Uterus (tissue), 4 donors: ENCODE measurements around the gene OTUB2. TPM values are rescaled to one million over a fixed set of nuclear protein-coding genes. Genes with fewer than 3 reads are reported as not detected.

Experiments
- DNase-seq, 2 donors: peaks; one replicate each; pipeline ENCODE4 v3.0.0-alpha.2; 2019 to 2020
- H3K27ac ChIP-seq, 2 donors: fragments of 200-600 bp; sonication (generic); 1 replicate in 1 of 2; 2 replicates in 1 of 2; pipeline ENCODE4 v1.5.1; 2016 to 2018
- H3K27me3 ChIP-seq, 2 donors: fragments of 200-600 bp; sonication (generic); one replicate each; pipeline ENCODE4 v1.5.1; 2018 to 2019; ENCODE audit warnings: control low read depth in 1 of 2
- H3K36me3 ChIP-seq, 2 donors: fragments of 200-600 bp; sonication (generic); one replicate each; pipeline ENCODE4 v1.5.1; 2019; ENCODE audit warnings: control low read depth in 1 of 2
- H3K4me1 ChIP-seq, 2 donors: fragments of 200-600 bp; sonication (generic); one replicate each; pipeline ENCODE4 v1.5.1; 2018 to 2019; ENCODE audit warnings: control low read depth in 1 of 2
- H3K4me3 ChIP-seq, 2 donors: fragments of 200-600 bp; sonication (generic); 1 replicate in 1 of 2; 2 replicates in 1 of 2; pipeline ENCODE4 v1.5.1; 2018 to 2019; ENCODE audit warnings: mild to moderate bottlenecking in 1 of 2
- H3K9me3 ChIP-seq, 2 donors: fragments of 200-600 bp; sonication (generic); one replicate each; pipeline ENCODE4 v1.5.1; 2019; ENCODE audit warnings: control low read depth in 1 of 2
- POLR2A ChIP-seq, 2 donors: fragments of 450-650 bp; IDR thresholded peaks; one replicate each; pipeline ENCODE4 v1.6.1; 2016; ENCODE audit warnings: antibody characterized with exemption in 2 of 2, mild to moderate bottlenecking in 1 of 2, moderate library complexity in 1 of 2
- intact Hi-C: fragments of 100-400 bp; cut with DNase I; formaldehyde crosslinking; loops from one replicate; pipeline ENCODE4 v1.15.1; 2023; ENCODE audit warnings: low total_unique reads
- total RNA-seq, 4 donors: library from RNA; depleted of rRNA in 3 of 4; stranded (reverse); fragments of >200 nt in 3 of 4; gene quantifications; one replicate each; pipeline versions ENCODE4 v1.1.0 to v1.2.4, GENCODE V29; 2014 to 2023
- TF ChIP-seq, protein P1 (sequence below), 4 experiments: fragments of 200-600 bp in 2 of 4; fragments of 450-650 bp in 2 of 4; sonication (generic) in 2 of 4; IDR thresholded peaks; one replicate each; pipeline ENCODE4 v1.5.1; 2016 to 2019; ENCODE audit warnings: antibody characterized with exemption in 4 of 4, mild to moderate bottlenecking in 2 of 4, moderate library complexity in 1 of 4
- donor health status: DM: yes; HTN: yes; CAD: no.

Gene OTUB2
- total RNA-seq, 4 donors from 2014 or later, result 0.37 to 3.8 TPM; not detected in 2

DNA sequence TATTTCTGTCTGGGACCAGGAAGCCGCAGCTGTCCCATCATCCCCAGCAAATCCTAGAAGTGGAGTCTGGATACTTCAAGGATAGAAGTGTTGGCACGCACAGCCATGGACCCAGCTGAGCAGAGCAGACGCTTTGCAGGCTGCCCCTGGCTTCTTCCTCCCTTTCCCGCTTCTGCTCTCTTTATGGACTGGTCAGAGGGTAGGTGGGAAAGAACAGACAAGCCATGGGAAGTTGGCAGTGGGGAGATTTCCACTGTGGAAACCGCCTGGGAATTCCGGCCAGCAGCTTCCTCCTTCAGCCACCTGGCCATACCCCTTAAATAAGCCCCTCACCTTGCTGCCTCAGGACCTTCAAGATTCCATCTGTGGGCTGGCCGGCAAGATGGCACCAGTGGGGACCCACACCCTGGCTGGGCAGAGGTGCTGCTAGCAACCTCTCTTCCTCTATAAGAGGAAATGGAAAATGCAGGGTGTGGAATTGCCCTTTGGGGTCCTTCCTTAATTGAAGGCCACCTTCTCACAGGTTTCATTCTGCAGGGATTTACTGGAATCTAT is 20.6 kb downstream of the OTUB2 start:
- no peak for TF ChIP-seq POLR2A (IDR thresholded peaks at IDR 0.05)
- TF ChIP-seq, protein P1, sequence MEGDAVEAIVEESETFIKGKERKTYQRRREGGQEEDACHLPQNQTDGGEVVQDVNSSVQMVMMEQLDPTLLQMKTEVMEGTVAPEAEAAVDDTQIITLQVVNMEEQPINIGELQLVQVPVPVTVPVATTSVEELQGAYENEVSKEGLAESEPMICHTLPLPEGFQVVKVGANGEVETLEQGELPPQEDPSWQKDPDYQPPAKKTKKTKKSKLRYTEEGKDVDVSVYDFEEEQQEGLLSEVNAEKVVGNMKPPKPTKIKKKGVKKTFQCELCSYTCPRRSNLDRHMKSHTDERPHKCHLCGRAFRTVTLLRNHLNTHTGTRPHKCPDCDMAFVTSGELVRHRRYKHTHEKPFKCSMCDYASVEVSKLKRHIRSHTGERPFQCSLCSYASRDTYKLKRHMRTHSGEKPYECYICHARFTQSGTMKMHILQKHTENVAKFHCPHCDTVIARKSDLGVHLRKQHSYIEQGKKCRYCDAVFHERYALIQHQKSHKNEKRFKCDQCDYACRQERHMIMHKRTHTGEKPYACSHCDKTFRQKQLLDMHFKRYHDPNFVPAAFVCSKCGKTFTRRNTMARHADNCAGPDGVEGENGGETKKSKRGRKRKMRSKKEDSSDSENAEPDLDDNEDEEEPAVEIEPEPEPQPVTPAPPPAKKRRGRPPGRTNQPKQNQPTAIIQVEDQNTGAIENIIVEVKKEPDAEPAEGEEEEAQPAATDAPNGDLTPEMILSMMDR (IDR thresholded peaks at IDR 0.05), result no peak
- H3K4me1 ChIP-seq, result no peaks in the 10 kb centered on the region
- no peak overlapping the region for H3K4me3 ChIP-seq
- no peak overlapping the region for H3K27ac ChIP-seq
- no peaks in the 10 kb centered on the region for H3K9me3 ChIP-seq
- H3K36me3 ChIP-seq, result no peaks in the 10 kb centered on the region
- no peaks in the 10 kb centered on the region for H3K27me3 ChIP-seq
- intact Hi-C loops, result no loop called here
- peak in 1 of 2 donors; percentile 6 for DNase-seq

- H3K4me3 ChIP-seq, result no peak overlapping the region
- H3K36me3 ChIP-seq, result no peaks in the 10 kb centered on the region
- H3K27me3 ChIP-seq, result no peaks in the 10 kb centered on the region
- DNase-seq, result peak in 1 of 2 donors; percentile 5
- no peaks in the 10 kb centered on the region for H3K4me1 ChIP-seq
- no peak overlapping the region for H3K27ac ChIP-seq
- intact Hi-C loops, result no loop called here
- TF ChIP-seq POLR2A (IDR thresholded peaks at IDR 0.05), result no peak
- TF ChIP-seq, protein P1 (IDR thresholded peaks at IDR 0.05), result no peak
- H3K9me3 ChIP-seq, result no peaks in the 10 kb centered on the region
Observed at GRCh38 chr14:94047581-94047980, 21.4 kb downstream of the OTUB2 start.

GRCh38 chr14:94048691-94049624 is 22.8 kb downstream of the OTUB2 start:
- H3K9me3 ChIP-seq, result no peaks in the 10 kb centered on the region
- H3K4me3 ChIP-seq, result no peak overlapping the region
- no peak overlapping the region for H3K27ac ChIP-seq
- H3K4me1 ChIP-seq, result no peaks in the 10 kb centered on the region
- H3K27me3 ChIP-seq, result no peaks in the 10 kb centered on the region
- no peak for TF ChIP-seq POLR2A (IDR thresholded peaks at IDR 0.05)
- TF ChIP-seq, protein P1 (IDR thresholded peaks at IDR 0.05), result no peak
- DNase-seq, result no peak
- intact Hi-C loops, result no loop called here
- H3K36me3 ChIP-seq, result no peaks in the 10 kb centered on the region

- H3K9me3 ChIP-seq, result no peaks in the 10 kb centered on the region
- H3K36me3 ChIP-seq, result no peaks in the 10 kb centered on the region
- intact Hi-C loops, result no loop called here
Observed at GRCh38 chr14:94049625-94050023, 23.5 kb downstream of the OTUB2 start.

More at GRCh38 chr14:94049625-94050023, 23.5 kb downstream of the OTUB2 start:
- TF ChIP-seq POLR2A (IDR thresholded peaks at IDR 0.05), result no peak
- TF ChIP-seq, protein P1 (IDR thresholded peaks at IDR 0.05), result no peak
- H3K4me1 ChIP-seq, result no peaks in the 10 kb centered on the region
- no peaks in the 10 kb centered on the region for H3K27me3 ChIP-seq
- H3K27ac ChIP-seq, result no peak overlapping the region
- no peak for DNase-seq
- no peak overlapping the region for H3K4me3 ChIP-seq
